ENCODE data around the gene TP73. TPM values are rescaled to one million over a fixed set of nuclear protein-coding genes. Genes with fewer than 3 reads are reported as not detected.
A peak's percentile ranks its signal among the peaks of the same experiment; 100 is the strongest.

TP73 gene
- total and polyA plus RNA-seq, 8 donors: 1.6 to 2.7 (median 2.0) TPM

- ATAC-seq: no peak
- intact Hi-C loops (cut with DNase I): no loop called here
- peak in 1 of 4 donors; percentile 67 for DNase-seq
- Histone ChIP-seq H3K4me1 (peaks cover 6 to 34% of the 10 kb centered on the region in 2 donors), H3K27me3 (peaks cover 0 to 41% of the 10 kb centered on the region in 2 donors), H3K9me3 (no peaks in the 10 kb centered on the region), H3K27ac (no peak overlapping the region), H3K4me3 (no peak overlapping the region), H3K36me3 (no peaks in the 10 kb centered on the region)
- no peak for TF ChIP-seq CTCF (IDR thresholded peaks at IDR 0.05)
Measured at GRCh38 chr1:3673381-3674099, 21.2 kb downstream of the TP73 start.

- peak; percentile 64 for ATAC-seq
- H3K4me1 ChIP-seq: peaks cover 0 to 34% of the 10 kb centered on the region in 2 donors
- DNase-seq: peak in 3 of 4 donors; percentile 25 to 61 (median 46)
- H3K9me3 ChIP-seq: no peaks in the 10 kb centered on the region
- no peak overlapping the region for H3K4me3 ChIP-seq
- no peak overlapping the region for H3K27ac ChIP-seq
- H3K27me3 ChIP-seq: peaks cover 0 to 41% of the 10 kb centered on the region in 2 donors
- intact Hi-C loops (cut with DNase I): no loop called here
- no peak for TF ChIP-seq CTCF (IDR thresholded peaks at IDR 0.05)
- H3K36me3 ChIP-seq: no peaks in the 10 kb centered on the region
Measured at GRCh38 chr1:3674100-3675094, 22.1 kb downstream of the TP73 start.

GRCh38 chr1:3675436-3675835, 23.1 kb downstream of the TP73 start:
- Histone ChIP-seq H3K27ac (no peak overlapping the region), H3K4me1 (peaks cover 0 to 31% of the 10 kb centered on the region in 2 donors), H3K36me3 (no peaks in the 10 kb centered on the region), H3K9me3 (no peaks in the 10 kb centered on the region), H3K4me3 (no peak overlapping the region), H3K27me3 (peaks cover 0 to 44% of the 10 kb centered on the region in 2 donors)
- intact Hi-C loops (cut with DNase I): no loop called here
- ATAC-seq: no peak
- DNase-seq: peak in 1 of 4 donors; percentile 69
- TF ChIP-seq CTCF (IDR thresholded peaks at IDR 0.05): no peak

GRCh38 chr1:3676581-3677470, 24.5 kb downstream of the TP73 start:
- Histone ChIP-seq H3K9me3 (no peaks in the 10 kb centered on the region), H3K36me3 (no peaks in the 10 kb centered on the region), H3K4me1 (peaks cover 0 to 31% of the 10 kb centered on the region in 2 donors), H3K27ac (peak overlapping the region in 1 of 2 donors; percentile 89), H3K27me3 (peaks cover 0 to 39% of the 10 kb centered on the region in 2 donors), H3K4me3 (no peak overlapping the region)
- TF ChIP-seq CTCF (IDR thresholded peaks at IDR 0.05): no peak
- intact Hi-C loops (cut with DNase I): no loop called here
- DNase-seq (peak in 1 of 4 donors; percentile 73), ATAC-seq (no peak)
